Measurements from ENCODE around the gene KASH5.

GRCh38 chr19:49400029-49400428, 12.0 kb downstream of the KASH5 start:
- TF ChIP-seq, protein P1, sequence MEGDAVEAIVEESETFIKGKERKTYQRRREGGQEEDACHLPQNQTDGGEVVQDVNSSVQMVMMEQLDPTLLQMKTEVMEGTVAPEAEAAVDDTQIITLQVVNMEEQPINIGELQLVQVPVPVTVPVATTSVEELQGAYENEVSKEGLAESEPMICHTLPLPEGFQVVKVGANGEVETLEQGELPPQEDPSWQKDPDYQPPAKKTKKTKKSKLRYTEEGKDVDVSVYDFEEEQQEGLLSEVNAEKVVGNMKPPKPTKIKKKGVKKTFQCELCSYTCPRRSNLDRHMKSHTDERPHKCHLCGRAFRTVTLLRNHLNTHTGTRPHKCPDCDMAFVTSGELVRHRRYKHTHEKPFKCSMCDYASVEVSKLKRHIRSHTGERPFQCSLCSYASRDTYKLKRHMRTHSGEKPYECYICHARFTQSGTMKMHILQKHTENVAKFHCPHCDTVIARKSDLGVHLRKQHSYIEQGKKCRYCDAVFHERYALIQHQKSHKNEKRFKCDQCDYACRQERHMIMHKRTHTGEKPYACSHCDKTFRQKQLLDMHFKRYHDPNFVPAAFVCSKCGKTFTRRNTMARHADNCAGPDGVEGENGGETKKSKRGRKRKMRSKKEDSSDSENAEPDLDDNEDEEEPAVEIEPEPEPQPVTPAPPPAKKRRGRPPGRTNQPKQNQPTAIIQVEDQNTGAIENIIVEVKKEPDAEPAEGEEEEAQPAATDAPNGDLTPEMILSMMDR (IDR thresholded peaks at IDR 0.05) = no peak
- TF ChIP-seq EP300 (IDR thresholded peaks at IDR 0.05) (no peak), POLR2A (IDR thresholded peaks at IDR 0.05) (no peak)

Data from ovary (tissue), 3 donors.